Natural killer cell (primary cell): ENCODE results near the gene COL24A1. TPM values are rescaled to one million over a fixed set of nuclear protein-coding genes. Genes with fewer than 3 reads are reported as not detected.

Source experiments
- ATAC-seq, 3 donors: fragments of 150-1000 bp in 2 of 3; fragments of 200-7000 bp in 1 of 3; cut with Tn5 transposase; 1 replicate in 1 of 3; 2 replicates in 2 of 3; pipeline ENCODE4 v1.10.0; 2021; ENCODE audit warnings: mild to moderate bottlenecking in 2 of 3, moderate library complexity in 2 of 3
- DNase-seq, 2 donors: peaks; one replicate each; pipeline versions ENCODE4 v3.0.0 to v3.0.0-alpha.2; 2013 to 2021; ENCODE audit warnings: mixed read lengths in 1 of 2
- H3K27ac ChIP-seq: one replicate; pipeline ENCODE4 v1.5.1; 2013; ENCODE audit warnings: mild to moderate bottlenecking, low read length
- H3K27me3 ChIP-seq: one replicate; pipeline ENCODE4 v1.6.1; 2013; ENCODE audit warnings: low read length; ENCODE audit not compliant: control insufficient read depth, insufficient read depth
- H3K36me3 ChIP-seq: one replicate; pipeline ENCODE4 v1.6.1; 2013; ENCODE audit warnings: low read length; ENCODE audit not compliant: control insufficient read depth, insufficient read depth
- H3K4me1 ChIP-seq: one replicate; pipeline ENCODE4 v1.6.1; 2013; ENCODE audit warnings: low read length; ENCODE audit not compliant: control insufficient read depth, insufficient read depth
- H3K4me3 ChIP-seq: one replicate; pipeline ENCODE4 v1.5.1; 2013; ENCODE audit warnings: low read length
- H3K9me3 ChIP-seq: one replicate; pipeline ENCODE4 v1.6.1; 2013; ENCODE audit warnings: low read length; ENCODE audit not compliant: control insufficient read depth, insufficient read depth
- H3K27ac Mint-ChIP-seq, 2 donors: one replicate each; pipeline ENCODE4 v1.8.0; 2022; ENCODE audit warnings: mild to moderate bottlenecking in 2 of 2, mixed read lengths in 2 of 2, moderate library complexity in 1 of 2
- H3K27me3 Mint-ChIP-seq, 2 donors: one replicate each; pipeline ENCODE4 v1.8.0; 2022; ENCODE audit warnings: low read depth in 2 of 2, mixed read lengths in 2 of 2
- H3K36me3 Mint-ChIP-seq: one replicate; pipeline ENCODE4 v1.8.0; 2022; ENCODE audit warnings: mixed read lengths
- H3K4me1 Mint-ChIP-seq, 2 donors: one replicate each; pipeline ENCODE4 v1.8.0; 2022; ENCODE audit warnings: mixed read lengths in 2 of 2
- H3K4me3 Mint-ChIP-seq: one replicate; pipeline ENCODE4 v1.8.0; 2022; ENCODE audit warnings: mild to moderate bottlenecking, moderate library complexity, mixed read lengths
- H3K9me3 Mint-ChIP-seq, 2 donors: one replicate each; pipeline ENCODE4 v1.8.0; 2022; ENCODE audit warnings: mixed read lengths in 2 of 2
- WGBS: methylation state at CpG from one replicate; pipeline ENCODE4 v1.1.7; 2013; ENCODE audit warnings: missing lambda C conversion rate; ENCODE audit not compliant: insufficient coverage; 5-methylcytosine and 5-hydroxymethylcytosine counted together
- intact Hi-C: fragments of 100-400 bp; cut with micrococcal nuclease; formaldehyde crosslinking; loops from one replicate; pipeline ENCODE4 v1.14.2; 2022
- total RNA-seq, 4 donors: library from RNA; stranded (reverse); fragments of 120-200 nt in 1 of 4; gene quantifications; one replicate each; pipeline versions ENCODE4 v1.2.3 to v1.2.4, GENCODE V29; 2013 to 2022
- TF ChIP-seq, protein P1 (sequence below): fragments of 200-600 bp; IDR thresholded peaks from one replicate; pipeline ENCODE4 v1.8.0; 2022; ENCODE audit warnings: antibody characterized with exemption

The COL24A1 gene
- total RNA-seq, 3 donors from 2014 or later (not counting 1 experiment from before 2014, with no cell fraction given) = 0.20 to 0.54 (median 0.54) TPM

DNA sequence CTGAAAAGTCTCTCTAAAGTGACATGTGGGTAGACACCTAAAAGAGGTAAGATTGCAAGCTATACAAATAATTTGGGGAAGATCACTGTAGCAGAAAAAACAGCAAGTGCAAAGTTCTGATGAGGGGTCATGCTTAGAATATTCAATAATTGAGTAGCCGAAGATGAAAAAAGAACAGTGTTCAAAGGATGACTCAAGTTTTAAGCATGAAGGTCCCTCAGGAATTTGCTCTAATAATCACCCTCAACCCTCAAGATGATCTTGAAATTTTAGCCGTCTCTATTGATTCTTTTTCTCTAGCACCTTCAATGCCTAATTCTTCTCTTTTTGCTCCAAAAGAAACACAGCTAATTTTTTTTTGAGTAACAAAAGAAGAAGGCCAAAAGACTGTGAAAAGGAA lies 257.7 kb downstream of the COL24A1 start:
- H3K4me3 Mint-ChIP-seq = no peak overlapping the region
- H3K4me1 ChIP-seq = no peaks in the 10 kb centered on the region
- H3K9me3 ChIP-seq = no peaks in the 10 kb centered on the region
- TF ChIP-seq, protein P1, sequence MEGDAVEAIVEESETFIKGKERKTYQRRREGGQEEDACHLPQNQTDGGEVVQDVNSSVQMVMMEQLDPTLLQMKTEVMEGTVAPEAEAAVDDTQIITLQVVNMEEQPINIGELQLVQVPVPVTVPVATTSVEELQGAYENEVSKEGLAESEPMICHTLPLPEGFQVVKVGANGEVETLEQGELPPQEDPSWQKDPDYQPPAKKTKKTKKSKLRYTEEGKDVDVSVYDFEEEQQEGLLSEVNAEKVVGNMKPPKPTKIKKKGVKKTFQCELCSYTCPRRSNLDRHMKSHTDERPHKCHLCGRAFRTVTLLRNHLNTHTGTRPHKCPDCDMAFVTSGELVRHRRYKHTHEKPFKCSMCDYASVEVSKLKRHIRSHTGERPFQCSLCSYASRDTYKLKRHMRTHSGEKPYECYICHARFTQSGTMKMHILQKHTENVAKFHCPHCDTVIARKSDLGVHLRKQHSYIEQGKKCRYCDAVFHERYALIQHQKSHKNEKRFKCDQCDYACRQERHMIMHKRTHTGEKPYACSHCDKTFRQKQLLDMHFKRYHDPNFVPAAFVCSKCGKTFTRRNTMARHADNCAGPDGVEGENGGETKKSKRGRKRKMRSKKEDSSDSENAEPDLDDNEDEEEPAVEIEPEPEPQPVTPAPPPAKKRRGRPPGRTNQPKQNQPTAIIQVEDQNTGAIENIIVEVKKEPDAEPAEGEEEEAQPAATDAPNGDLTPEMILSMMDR = no peak
- DNase-seq (no peak), ATAC-seq (no peak)
- no peaks in the 10 kb centered on the region for H3K27me3 ChIP-seq
- WGBS = 92% methylated on average over 1 of the region's 2 CpGs
- H3K9me3 Mint-ChIP-seq = peaks cover 0 to 7% of the 10 kb centered on the region in 2 donors
- no peaks in the 10 kb centered on the region for H3K27me3 Mint-ChIP-seq
- H3K27ac ChIP-seq = no peak overlapping the region
- H3K36me3 ChIP-seq = no peaks in the 10 kb centered on the region
- no peaks in the 10 kb centered on the region for H3K36me3 Mint-ChIP-seq
- intact Hi-C loops = no loop called here
- H3K4me3 ChIP-seq = no peak overlapping the region
- H3K27ac Mint-ChIP-seq = no peak overlapping the region
- no peaks in the 10 kb centered on the region for H3K4me1 Mint-ChIP-seq

DNA sequence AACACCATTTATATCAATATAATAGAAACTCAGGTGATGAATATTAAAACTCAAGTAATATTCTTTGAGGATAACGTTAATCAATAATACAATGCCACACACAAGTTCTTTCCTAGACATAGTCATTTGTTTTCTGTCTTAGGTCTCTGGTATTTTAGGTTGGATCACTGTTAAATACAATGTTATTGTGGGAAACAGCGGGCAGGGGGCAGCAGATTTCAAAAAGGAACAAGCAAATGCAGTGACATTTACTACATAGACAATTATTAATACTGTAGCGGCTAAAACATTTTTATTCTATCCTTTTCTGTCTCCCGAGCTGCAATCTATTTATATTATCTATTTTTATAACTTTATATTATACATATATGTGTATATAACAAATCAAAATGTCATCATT lies 261.9 kb downstream of the COL24A1 start:
- Histone ChIP-seq H3K9me3 (no peaks in the 10 kb centered on the region), H3K27ac (no peak overlapping the region), H3K36me3 (no peaks in the 10 kb centered on the region), H3K4me1 (no peaks in the 10 kb centered on the region), H3K4me3 (no peak overlapping the region), H3K27me3 (no peaks in the 10 kb centered on the region)
- DNase-seq = no peak
- ATAC-seq = no peak
- no peaks in the 10 kb centered on the region for H3K36me3 Mint-ChIP-seq
- WGBS = no CpG with 5 or more reads among the region's 4 CpGs
- intact Hi-C loops = no loop called here
- no peaks in the 10 kb centered on the region for H3K4me1 Mint-ChIP-seq
- peaks cover 4 to 10% of the 10 kb centered on the region in 2 donors for H3K9me3 Mint-ChIP-seq
- no peaks in the 10 kb centered on the region for H3K27me3 Mint-ChIP-seq
- H3K27ac Mint-ChIP-seq = no peak overlapping the region
- no peak overlapping the region for H3K4me3 Mint-ChIP-seq
- TF ChIP-seq, protein P1 = no peak

DNA sequence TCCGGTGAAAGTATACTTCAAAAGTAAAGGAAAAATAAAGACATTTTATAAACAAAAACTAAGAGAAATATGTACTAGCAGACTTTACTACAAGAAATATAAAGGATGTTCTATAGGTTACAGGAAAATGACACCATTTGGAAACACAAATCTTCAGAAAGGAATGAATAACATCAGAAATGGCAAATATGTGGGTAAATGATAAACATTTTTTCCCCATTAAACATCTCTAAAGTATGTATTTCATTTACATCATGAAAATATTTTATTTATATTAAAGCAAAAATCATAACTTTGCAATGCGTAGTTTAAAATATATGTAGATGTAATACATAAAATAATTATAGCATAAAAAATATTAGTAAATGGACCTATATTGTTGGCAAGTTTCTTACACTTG lies 264.2 kb downstream of the COL24A1 start:
- Mint-ChIP-seq H3K36me3 (no peaks in the 10 kb centered on the region), H3K27ac (no peak overlapping the region)

DNA sequence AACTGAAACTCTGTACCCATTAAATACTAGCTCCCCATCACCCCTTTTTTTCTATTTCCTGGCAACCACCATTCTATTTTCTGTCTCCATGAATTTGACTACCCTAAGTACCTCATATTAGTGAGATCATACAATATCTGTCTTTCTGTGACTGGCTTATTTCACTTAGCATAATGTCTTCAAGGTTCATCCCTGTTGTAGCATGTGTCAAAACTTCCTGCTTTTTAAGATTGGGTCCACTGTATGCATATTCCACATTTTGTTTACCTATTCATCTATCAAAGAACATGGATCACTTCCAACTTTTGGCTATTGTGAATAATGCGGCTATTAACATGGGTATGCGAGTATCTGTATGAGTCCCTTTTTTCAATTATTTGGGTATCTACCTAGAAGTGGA lies 266.7 kb downstream of the COL24A1 start:
- DNase-seq (no peak), ATAC-seq (no peak)
- Mint-ChIP-seq H3K36me3 (no peaks in the 10 kb centered on the region), H3K4me1 (no peaks in the 10 kb centered on the region), H3K4me3 (no peak overlapping the region), H3K27ac (no peak overlapping the region), H3K27me3 (no peaks in the 10 kb centered on the region), H3K9me3 (peaks cover 4 to 5% of the 10 kb centered on the region in 2 donors)
- intact Hi-C loops = no loop called here
- WGBS = 100% methylated on average over 2 of the region's 2 CpGs
- Histone ChIP-seq H3K4me1 (no peaks in the 10 kb centered on the region), H3K27ac (no peak overlapping the region), H3K36me3 (no peaks in the 10 kb centered on the region), H3K9me3 (no peaks in the 10 kb centered on the region), H3K27me3 (no peaks in the 10 kb centered on the region), H3K4me3 (no peak overlapping the region)
- TF ChIP-seq, protein P1 = no peak

More for the DNA sequence above, 264.2 kb downstream of the COL24A1 start:
- TF ChIP-seq, protein P1 = no peak
- no peaks in the 10 kb centered on the region for H3K4me1 Mint-ChIP-seq
- DNase-seq = no peak
- Histone ChIP-seq H3K36me3 (no peaks in the 10 kb centered on the region), H3K27me3 (no peaks in the 10 kb centered on the region), H3K4me1 (no peaks in the 10 kb centered on the region), H3K9me3 (no peaks in the 10 kb centered on the region), H3K4me3 (no peak overlapping the region), H3K27ac (no peak overlapping the region)
- no peaks in the 10 kb centered on the region for H3K27me3 Mint-ChIP-seq
- no CpG with 5 or more reads among the region's 2 CpGs for WGBS
- no peak for ATAC-seq
- intact Hi-C loops = no loop called here
- no peak overlapping the region for H3K4me3 Mint-ChIP-seq
- peaks cover 3 to 4% of the 10 kb centered on the region in 2 donors for H3K9me3 Mint-ChIP-seq
